GM12878 (cell line): ENCODE measurements around the gene FBF1. TPM values are rescaled to one million over a fixed set of nuclear protein-coding genes. Genes with fewer than 3 reads are reported as not detected.

Source experiments
- ATAC-seq: fragments of 200-7000 bp; cut with Tn5 transposase; 3 replicates; pipeline ENCODE4 v1.9.1; 2020; ENCODE audit warnings: mild to moderate bottlenecking, moderate library complexity
- BruUV-seq: library from RNA; stranded (reverse); fragments of 400-500 nt; replicated peaks from 2 replicates; lab custom pipeline; 2021; lab: Mats Ljungman, UMichigan
- CTCF ChIA-PET: fragments of 300-600 bp; sonication (Branson Sonifier 250); formaldehyde crosslinking; extraction: SDS; loops from one replicate; lab custom pipeline; 2021; ENCODE audit warnings: inconsistent platforms; lab: Yijun Ruan, JAX
- POLR2A ChIA-PET: fragments of 350-600 bp; formaldehyde crosslinking; extraction: SDS; loops from one replicate; lab custom pipeline; 2021; ENCODE audit warnings: inconsistent platforms; lab: Charles Lee
- RAD21 ChIA-PET: fragments of 300-600 bp; sonication (Branson Sonifier 250); formaldehyde crosslinking; loops from one replicate; lab custom pipeline; 2023; ENCODE audit warnings: antibody characterized with exemption; ENCODE audit not compliant: unreplicated experiment; lab: Charles Lee
- SMC1A ChIA-PET: fragments of 300-600 bp; sonication (Branson Sonifier 250); formaldehyde crosslinking; loops from one replicate; lab custom pipeline; 2023; ENCODE audit not compliant: unreplicated experiment, uncharacterized antibody; lab: Charles Lee
- DNase-seq: peaks from one replicate; pipeline ENCODE4 v3.0.0-alpha.2; 2011; ENCODE audit warnings: low read depth, low spot score
- FAIRE-seq: peaks from 3 replicates; lab custom pipeline; 2011; peaks lifted over from hg19 to GRCh38; lab: Jason Lieb, UNC
- H2AFZ ChIP-seq: 2 replicates; pipeline ENCODE4 v1.6.0; 2011; ENCODE audit warnings: low read depth, low read length, control low read depth; ENCODE audit not compliant: control insufficient read depth
- H3K27ac ChIP-seq: 2 replicates; pipeline ENCODE4 v1.5.1; 2011; ENCODE audit warnings: control low read depth; ENCODE audit not compliant: control insufficient read depth, insufficient read depth
- H3K27me3 ChIP-seq, 2 experiments: replicated peaks in 1 of 2; 2 replicates each; pipeline versions ENCODE4 v1.6.0 to v1.6.1; 2011; ENCODE audit warnings: low read length in 1 of 2; ENCODE audit not compliant: control insufficient read depth in 2 of 2, insufficient read depth in 2 of 2
- H3K36me3 ChIP-seq, 2 experiments: 2 replicates each; pipeline ENCODE4 v1.5.1; 2011; ENCODE audit warnings: low read length in 1 of 2; ENCODE audit not compliant: control insufficient read depth in 2 of 2, insufficient read depth in 2 of 2
- H3K4me1 ChIP-seq: 2 replicates; pipeline ENCODE4 v1.6.1; 2011; ENCODE audit warnings: mild to moderate bottlenecking, low read length, moderate library complexity, mixed read lengths; ENCODE audit not compliant: control insufficient read depth, insufficient read depth
- H3K4me2 ChIP-seq: 2 replicates; pipeline ENCODE4 v1.6.0; 2011; ENCODE audit warnings: control low read depth; ENCODE audit not compliant: control insufficient read depth, insufficient read depth
- H3K4me3 ChIP-seq: fragments of 200-600 bp; sonication (generic); 2 replicates; pipeline ENCODE4 v1.5.1; 2016
- H3K79me2 ChIP-seq: 2 replicates; pipeline ENCODE4 v1.6.0; 2011; ENCODE audit warnings: low read length; ENCODE audit not compliant: control insufficient read depth, insufficient read depth
- H3K9ac ChIP-seq: 2 replicates; pipeline ENCODE4 v1.8.0; 2011; ENCODE audit warnings: low read length, control low read depth, mixed read lengths; ENCODE audit not compliant: control insufficient read depth, insufficient read depth
- H3K9me3 ChIP-seq: replicated peaks from 3 replicates; pipeline ENCODE4 v1.5.1; 2011; ENCODE audit warnings: mild to moderate bottlenecking, low read length; ENCODE audit not compliant: control insufficient read depth, insufficient read depth
- H4K20me1 ChIP-seq: 2 replicates; pipeline ENCODE4 v1.6.0; 2011; ENCODE audit not compliant: control insufficient read depth, insufficient read depth
- ASH2L ChIP-seq: fragments of 300-600, 200-600 bp; sonication (generic); IDR thresholded peaks from 2 replicates; pipeline ENCODE4 v1.6.1; 2017; ENCODE audit warnings: low read depth, mild to moderate bottlenecking, borderline replicate concordance
- ESRRA ChIP-seq: IDR thresholded peaks from 2 replicates; pipeline ENCODE4 v1.6.1; 2012; ENCODE audit warnings: mild to moderate bottlenecking, low read length, improper control_type of control experiment
- HDAC6 ChIP-seq: fragments of 200-600 bp; sonication (generic); IDR thresholded peaks from one replicate; pipeline ENCODE4 v1.8.0; 2017; ENCODE audit warnings: antibody characterized with exemption; ENCODE audit not compliant: unreplicated experiment
- IKZF1 ChIP-seq: fragments of 450-650 bp; conservative IDR thresholded peaks from 2 replicates; pipeline ENCODE4 v1.6.1; 2017; ENCODE audit warnings: antibody characterized with exemption, mild to moderate bottlenecking
- MTA2 ChIP-seq: fragments of 450-650 bp; IDR thresholded peaks from 2 replicates; pipeline ENCODE4 v1.6.1; 2016; ENCODE audit warnings: low read depth, mild to moderate bottlenecking, moderate library complexity
- MXI1 ChIP-seq: fragments of 150-350 bp; IDR thresholded peaks from 2 replicates; pipeline ENCODE4 v1.6.1; 2011; ENCODE audit warnings: low read depth, mild to moderate bottlenecking, inconsistent platforms, low read length, improper control_type of control experiment
- PML ChIP-seq: IDR thresholded peaks from 2 replicates; pipeline ENCODE4 v1.6.1; 2012; ENCODE audit warnings: low read length, inconsistent platforms
- STAT3 ChIP-seq: IDR thresholded peaks from 2 replicates; pipeline ENCODE4 v1.6.1; 2011; ENCODE audit warnings: low read depth, low read length, improper control_type of control experiment
- WGBS: methylation state at CpG from one replicate; pipeline ENCODE4 v1.1.6; 2016; ENCODE audit warnings: low lambda C conversion rate; ENCODE audit not compliant: insufficient replicate concordance, insufficient coverage; ENCODE audit errors: missing lambda C conversion rate; 5-methylcytosine and 5-hydroxymethylcytosine counted together
- in situ Hi-C: fragments of 300-500 bp; cut with MboI; formaldehyde crosslinking; loops from 9 replicates; pipeline ENCODE4 v1.14.3; 2018; ENCODE audit warnings: mixed read lengths
- intact Hi-C: fragments of 100-400 bp; cut with micrococcal nuclease; formaldehyde crosslinking; loops from one replicate; pipeline ENCODE4 v1.14.2; 2022; ENCODE audit not compliant: unreplicated experiment
- polyA plus RNA-seq, 11 experiments: library from polyadenylated mRNA; depleted of rRNA in 4 of 11; unstranded in 6 of 11; stranded (reverse) in 5 of 11; fragments of >200 nt; fragmentation: Nextera tagmentation in 4 of 11; fragmentation: Illumina TruSeq in 1 of 11; extraction: Ambion mirVana in 4 of 11; extraction: Trizol in 1 of 11; gene quantifications; 1 replicate in 1 of 11; 2 replicates in 10 of 11; pipeline versions ENCODE4 v1.2.1 to v1.2.3, GENCODE V29; 2011 to 2016; ENCODE audit warnings: inconsistent platforms in 2 of 11, missing spikeins in 2 of 11, low read depth in 1 of 11
- total RNA-seq, 4 experiments: library from RNA; depleted of rRNA in 3 of 4; stranded (reverse); fragments of >200 nt in 3 of 4; fragmentation: Illumina TruSeq in 1 of 4; extraction: Trizol in 1 of 4; gene quantifications; 2 replicates each; pipeline versions ENCODE4 v1.2.1 to v1.2.3, GENCODE V29; 2013 to 2021

The FBF1 gene
- total and polyA plus RNA-seq, 10 of the 15 experiments (the other 5 are each of a cell fraction or from before 2014, with no cell fraction given): 0.29 to 15.0 (median 7.0) TPM

GRCh38 chr17:75925103-75925502, 15.7 kb downstream of the FBF1 start:
- H3K27ac ChIP-seq: no peak overlapping the region
- no peaks in the 10 kb centered on the region for H3K4me1 ChIP-seq
- H3K36me3 ChIP-seq: no peaks in the 10 kb centered on the region
- no peak for ATAC-seq
- H3K9ac ChIP-seq: no peak overlapping the region
- no peaks in the 10 kb centered on the region for H3K79me2 ChIP-seq
- H2AFZ ChIP-seq: no peak overlapping the region
- in situ Hi-C loops (loop anchor here (5.0 kb wide), 1 partner anchor 367 kb away; no protein-coding TSS in a partner anchor), intact Hi-C loops (no loop called here)
- no TSS peak for BruUV-seq
- ChIA-PET RAD21 (interaction anchor here (0.9 to 1.3 kb wide), 3 partner anchors 16 to 181 kb away, joined by 3 read pairs; partner anchors contain the start of gene FBF1), CTCF (interaction anchor here (0.8 to 1.3 kb wide), 3 partner anchors 20 to 79 kb away, joined by 3 to 4 read pairs (median 3); partner anchors contain the start of gene MRPL38), SMC1A (no interaction called here), POLR2A (interaction anchor here (1.2 kb wide), 1 partner anchor 10 kb away, joined by 4 read pairs; no protein-coding TSS in a partner anchor)
- no peaks in the 10 kb centered on the region for H3K27me3 ChIP-seq
- FAIRE-seq: no peak
- no peaks in the 10 kb centered on the region for H4K20me1 ChIP-seq
- DNase-seq: no peak
- TF ChIP-seq MTA2 (no peak), STAT3 (no peak), PML (no peak), ASH2L (no peak), ESRRA (no peak), HDAC6 (no peak), IKZF1 (no peak), MXI1 (no peak)
- no peak overlapping the region for H3K4me2 ChIP-seq
- 80% methylated on average over 11 of the region's 11 CpGs for WGBS
- no peak overlapping the region for H3K4me3 ChIP-seq
- H3K9me3 ChIP-seq: no peaks in the 10 kb centered on the region
